WI38 (cell line): ENCODE results near the gene OR4E1.

Experiments
- H3K4me3 ChIP-seq: 2 replicates; pipeline ENCODE4 v1.5.1; 2011; ENCODE audit warnings: low read depth, mild to moderate bottlenecking, control low read depth, low read length
- TF ChIP-seq, protein P1 (sequence below): IDR thresholded peaks from 2 replicates; pipeline ENCODE4 v1.5.1; 2012; ENCODE audit warnings: low read depth, mild to moderate bottlenecking, control low read depth, low read length

The OR4E1 gene

DNA sequence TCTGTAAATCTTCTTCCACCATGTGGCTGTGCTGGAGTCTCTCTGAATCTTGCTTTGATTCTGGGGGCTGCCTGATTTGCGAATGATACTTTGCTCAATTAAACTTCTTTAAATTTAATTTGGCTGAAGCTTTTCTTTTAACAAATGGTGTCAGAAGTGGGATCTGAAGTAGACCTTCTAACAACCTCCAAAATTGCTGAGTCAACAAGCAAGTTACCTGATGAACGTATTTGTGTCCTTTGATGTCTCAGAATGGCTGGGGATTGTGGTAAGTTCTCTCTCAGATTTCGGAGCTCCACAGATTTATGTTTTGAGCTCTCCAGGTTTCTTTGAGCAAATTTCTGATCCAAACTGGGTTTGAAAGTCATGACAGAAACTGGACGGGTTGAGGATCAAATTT, 1.9 kb upstream of the OR4E1 start:
- TF ChIP-seq, protein P1, sequence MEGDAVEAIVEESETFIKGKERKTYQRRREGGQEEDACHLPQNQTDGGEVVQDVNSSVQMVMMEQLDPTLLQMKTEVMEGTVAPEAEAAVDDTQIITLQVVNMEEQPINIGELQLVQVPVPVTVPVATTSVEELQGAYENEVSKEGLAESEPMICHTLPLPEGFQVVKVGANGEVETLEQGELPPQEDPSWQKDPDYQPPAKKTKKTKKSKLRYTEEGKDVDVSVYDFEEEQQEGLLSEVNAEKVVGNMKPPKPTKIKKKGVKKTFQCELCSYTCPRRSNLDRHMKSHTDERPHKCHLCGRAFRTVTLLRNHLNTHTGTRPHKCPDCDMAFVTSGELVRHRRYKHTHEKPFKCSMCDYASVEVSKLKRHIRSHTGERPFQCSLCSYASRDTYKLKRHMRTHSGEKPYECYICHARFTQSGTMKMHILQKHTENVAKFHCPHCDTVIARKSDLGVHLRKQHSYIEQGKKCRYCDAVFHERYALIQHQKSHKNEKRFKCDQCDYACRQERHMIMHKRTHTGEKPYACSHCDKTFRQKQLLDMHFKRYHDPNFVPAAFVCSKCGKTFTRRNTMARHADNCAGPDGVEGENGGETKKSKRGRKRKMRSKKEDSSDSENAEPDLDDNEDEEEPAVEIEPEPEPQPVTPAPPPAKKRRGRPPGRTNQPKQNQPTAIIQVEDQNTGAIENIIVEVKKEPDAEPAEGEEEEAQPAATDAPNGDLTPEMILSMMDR: no peak
- H3K4me3 ChIP-seq: no peak overlapping the region

GRCh38 chr14:21672116-21672515, 1.5 kb downstream of the OR4E1 start:
- H3K4me3 ChIP-seq: no peak overlapping the region
- TF ChIP-seq, protein P1: no peak

- no peak overlapping the region for H3K4me3 ChIP-seq
- TF ChIP-seq, protein P1: no peak
These were observed 2.2 kb downstream of the OR4E1 start for GRCh38 chr14:21671371-21671770.

DNA sequence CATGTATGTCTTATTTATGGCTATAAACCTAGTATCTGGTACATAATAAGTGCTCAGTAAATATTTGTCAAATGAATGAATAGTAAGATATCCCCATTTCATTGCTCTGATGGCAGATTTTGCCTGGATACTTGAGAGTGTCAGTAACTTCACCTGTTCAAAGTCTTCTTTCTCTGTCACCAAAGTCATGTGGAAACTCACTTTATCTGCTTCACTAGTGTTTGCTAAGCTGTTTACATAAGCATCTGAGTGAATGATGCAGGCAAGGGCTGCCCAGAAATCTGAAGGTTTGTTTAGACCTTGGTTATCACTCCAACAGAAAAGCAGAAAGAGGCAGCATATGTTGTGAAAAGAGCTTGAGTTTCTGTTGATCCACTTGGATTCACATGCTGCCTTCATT, 4.3 kb downstream of the OR4E1 start:
- no peak overlapping the region for H3K4me3 ChIP-seq
- TF ChIP-seq, protein P1: no peak

GRCh38 chr14:21668377-21668776, 5.2 kb downstream of the OR4E1 start:
- H3K4me3 ChIP-seq: no peak overlapping the region
- TF ChIP-seq, protein P1: no peak

DNA sequence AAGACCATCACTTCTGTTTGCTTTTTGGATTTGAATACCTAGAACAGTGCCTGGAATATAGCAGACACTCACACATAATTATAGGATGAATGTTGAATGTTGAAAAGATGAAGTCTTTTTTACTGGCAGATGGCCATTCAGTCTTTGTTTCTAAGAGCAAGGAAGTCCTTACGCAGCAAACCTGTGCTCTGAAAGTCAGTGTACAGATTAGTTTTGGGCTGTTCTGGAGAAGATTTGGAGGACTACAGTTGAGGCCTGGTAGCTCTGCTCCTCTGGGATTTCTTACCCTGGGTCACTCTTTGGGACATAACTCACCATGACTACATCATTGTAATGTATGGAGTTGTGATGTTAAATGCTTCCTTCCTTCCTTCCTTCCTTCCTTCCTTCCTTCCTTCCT, 16.6 kb downstream of the OR4E1 start:
- H3K4me3 ChIP-seq: no peak overlapping the region
- TF ChIP-seq, protein P1: no peak

DNA sequence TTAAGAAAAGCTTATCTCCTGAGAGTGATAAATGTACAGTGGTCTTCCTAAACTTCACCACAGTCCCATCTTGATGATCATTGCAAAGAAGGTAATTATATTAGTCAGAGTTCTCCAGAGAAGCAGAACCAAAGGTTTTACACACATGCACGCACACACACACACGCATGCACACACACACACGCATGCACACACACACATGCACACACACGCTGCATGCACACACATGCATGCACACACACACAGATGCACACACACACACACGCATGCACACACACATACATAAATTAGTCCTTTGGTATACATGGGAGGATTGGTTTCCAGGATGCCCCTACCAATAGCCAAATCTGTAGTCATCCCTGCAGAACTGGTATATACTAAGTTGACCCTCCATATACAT, 19.4 kb downstream of the OR4E1 start:
- TF ChIP-seq, protein P1: no peak
- no peak overlapping the region for H3K4me3 ChIP-seq
